Activated T-helper 1 cell treated with Interleukin-2 at 50 U/mL for 16 hours (primary cell): Measurements from ENCODE around the gene PRSS50.

Experiments
- DNase-seq: peaks from one replicate; pipeline ENCODE4 v3.0.0-alpha.2; 2020; ENCODE audit warnings: low read depth

PRSS50 gene

DNA sequence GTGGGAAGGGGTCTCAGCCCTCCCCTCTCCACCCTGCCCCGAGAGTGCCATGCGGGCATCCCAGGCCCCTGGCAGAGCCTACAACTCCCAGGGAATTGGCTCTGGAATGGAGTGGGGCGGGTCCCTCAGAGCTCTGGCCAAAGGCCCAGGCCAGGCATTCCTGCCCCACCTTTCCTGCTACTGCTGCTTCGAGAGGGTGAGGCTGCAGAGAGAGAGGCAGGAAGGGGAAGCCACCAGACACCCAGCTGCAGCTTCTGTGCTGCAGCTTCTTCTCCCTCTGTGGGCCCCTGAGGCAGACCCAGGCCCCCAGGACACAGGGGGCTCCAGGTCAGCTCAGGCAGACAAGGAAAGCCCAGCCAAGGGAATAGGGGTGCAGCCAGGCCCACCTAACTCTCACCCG is 26.9 kb downstream of the PRSS50 start:
- DNase-seq: no peak

DNA sequence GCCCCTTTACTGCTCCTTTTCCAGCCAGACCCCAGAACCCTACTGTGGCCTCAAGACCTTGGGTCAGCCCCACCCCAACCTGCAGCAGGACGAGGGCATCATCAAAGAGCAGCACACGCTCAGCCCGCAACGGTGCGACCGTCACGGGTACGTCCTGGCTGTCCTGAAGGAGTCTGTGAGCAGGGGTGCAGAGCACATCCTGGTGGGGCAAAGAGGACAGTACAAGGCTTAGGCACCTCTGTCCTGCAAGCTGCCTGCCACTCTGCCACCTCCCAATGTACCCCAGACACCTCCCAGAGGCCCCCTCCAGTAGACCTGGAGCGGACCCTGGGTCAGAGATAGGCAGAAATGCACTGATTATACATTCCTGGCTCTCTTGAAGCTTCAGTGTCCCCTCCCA is 32.2 kb downstream of the PRSS50 start:
- no peak for DNase-seq

DNA sequence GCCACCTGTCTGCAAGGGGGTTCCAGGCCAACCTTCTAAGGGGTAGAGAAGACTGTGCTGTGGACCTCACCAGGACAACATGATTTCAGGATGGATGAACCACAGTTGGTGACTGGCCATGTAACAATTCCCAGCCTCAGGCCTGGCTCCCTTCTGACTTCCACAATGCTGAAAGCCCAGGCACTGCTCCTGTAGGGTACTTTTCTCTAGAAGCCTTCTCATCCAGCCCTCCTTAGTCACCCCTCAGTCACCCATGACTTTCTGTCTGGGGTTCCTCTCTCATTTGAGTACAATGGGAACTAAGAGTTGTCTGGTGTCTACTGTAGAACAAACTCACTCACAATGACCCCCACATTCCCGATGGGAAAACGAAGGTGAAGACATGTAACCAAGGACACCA is 32.8 kb downstream of the PRSS50 start:
- no peak for DNase-seq

DNA sequence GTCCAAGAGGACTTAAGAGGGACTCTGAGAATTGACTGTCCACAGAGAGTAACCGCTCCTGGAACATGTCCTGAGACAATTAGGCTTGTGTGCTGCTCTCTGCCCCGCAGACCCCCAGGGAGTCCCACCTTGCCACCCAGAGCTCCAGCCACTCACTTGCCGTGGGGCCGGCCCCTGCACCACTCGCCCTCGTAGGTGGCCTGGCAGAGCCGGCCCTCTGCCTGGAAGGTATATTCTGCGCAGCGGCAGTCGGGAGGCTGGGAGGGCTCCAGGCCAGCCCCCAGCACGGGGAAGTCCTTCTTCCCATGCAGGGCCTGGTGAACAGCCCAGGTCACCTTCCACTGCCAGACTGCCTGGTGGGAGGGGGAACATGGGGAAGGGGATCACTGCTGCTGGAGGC is 34.7 kb downstream of the PRSS50 start:
- DNase-seq: no peak

DNA sequence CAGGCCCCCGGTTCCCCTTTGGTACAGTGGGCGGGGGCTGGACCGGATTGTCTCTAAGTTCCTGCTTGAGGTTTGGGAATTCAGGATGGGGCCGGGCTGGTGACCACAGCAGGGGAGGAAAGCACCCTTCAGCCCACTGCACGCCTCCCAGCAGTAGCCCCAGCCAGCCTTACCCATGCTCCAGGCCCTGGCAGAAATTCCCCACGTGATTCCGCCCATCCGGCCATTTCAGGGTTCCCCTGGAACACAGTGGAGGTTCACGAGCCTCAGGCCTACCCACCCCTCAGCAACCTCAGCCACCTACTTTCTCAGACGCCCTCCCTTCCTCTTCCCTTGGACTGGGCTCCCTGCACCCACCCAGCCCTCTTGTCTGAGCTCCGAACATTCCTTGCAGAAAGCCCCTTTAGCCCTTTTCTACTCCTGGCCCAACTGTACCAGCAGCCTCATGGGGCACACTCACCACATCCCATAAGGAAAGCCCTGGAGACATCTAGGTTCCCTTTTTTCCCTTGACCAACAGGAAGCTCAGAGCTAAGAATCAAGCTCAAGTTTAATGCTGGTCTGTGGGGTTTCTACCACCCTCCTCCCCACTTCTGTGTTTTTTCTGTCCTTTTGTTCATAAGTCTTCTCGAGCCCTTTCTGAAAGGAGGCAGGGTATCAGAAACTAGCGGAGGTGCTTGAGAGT is 35.7 kb downstream of the PRSS50 start:
- no peak for DNase-seq

DNA sequence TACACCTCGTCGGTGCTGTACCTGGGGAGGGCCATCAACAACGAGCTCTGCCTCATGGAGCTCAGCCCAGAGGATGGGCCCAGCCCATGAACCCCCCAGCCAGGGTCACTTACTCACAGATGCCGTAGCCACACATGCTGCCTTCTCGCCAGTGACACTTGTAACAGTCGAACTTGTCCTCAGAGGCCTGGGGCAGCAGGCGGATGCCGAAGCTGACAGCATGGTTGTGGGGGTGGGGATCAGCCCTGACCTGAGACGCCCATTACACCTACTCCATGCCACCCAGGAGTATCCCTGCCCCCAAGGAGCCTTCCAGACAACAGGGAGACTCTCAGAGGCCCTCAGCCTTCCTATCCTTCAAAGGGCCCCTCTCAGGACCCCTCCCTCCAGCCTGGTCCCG is 36.3 kb downstream of the PRSS50 start:
- no peak for DNase-seq

DNA sequence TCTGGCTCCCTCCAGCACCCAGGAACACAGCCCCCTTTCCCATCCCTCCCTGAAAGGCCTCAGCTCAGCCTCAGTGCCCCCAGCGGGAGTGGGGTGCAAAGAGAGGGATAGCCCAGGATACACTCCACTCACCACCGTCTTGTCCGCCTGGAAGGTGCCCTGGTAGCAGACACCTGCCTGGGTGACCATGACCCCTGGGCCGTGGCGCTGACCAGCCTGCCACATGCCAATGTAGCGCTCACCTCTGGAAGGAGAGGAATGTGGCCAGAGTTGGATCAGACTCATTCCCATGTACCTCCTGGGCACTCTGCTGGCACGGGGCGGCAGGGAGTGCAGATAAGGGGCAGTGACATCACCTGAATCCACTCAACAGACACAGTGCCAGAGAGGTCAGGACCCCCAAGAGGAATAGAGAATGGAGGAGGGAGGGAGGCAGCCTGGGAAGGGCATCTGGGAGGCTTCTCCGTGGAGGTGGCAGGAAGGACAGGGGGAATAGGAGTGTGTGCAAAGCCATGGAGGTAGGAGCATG is 37.3 kb downstream of the PRSS50 start:
- DNase-seq: no peak

DNA sequence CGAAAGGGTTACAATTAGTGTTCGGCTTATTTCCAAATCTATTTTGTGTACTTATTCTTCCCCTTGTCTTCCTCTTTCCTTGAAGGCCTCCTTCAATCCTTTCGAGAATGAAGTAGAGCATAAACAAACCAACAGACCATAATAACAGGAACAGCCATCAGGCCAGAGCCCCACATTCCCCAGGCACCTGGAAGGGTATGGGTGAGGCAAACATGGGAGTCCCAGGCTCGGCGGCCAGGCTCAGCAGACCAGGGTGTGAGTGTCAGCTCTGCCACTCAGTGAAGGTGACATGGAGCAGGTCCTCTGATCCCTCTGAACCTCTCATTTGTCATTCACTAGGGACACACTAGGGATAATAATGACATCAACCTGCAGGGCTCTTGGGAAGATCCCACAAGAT is 38.0 kb downstream of the PRSS50 start:
- no peak for DNase-seq

DNA sequence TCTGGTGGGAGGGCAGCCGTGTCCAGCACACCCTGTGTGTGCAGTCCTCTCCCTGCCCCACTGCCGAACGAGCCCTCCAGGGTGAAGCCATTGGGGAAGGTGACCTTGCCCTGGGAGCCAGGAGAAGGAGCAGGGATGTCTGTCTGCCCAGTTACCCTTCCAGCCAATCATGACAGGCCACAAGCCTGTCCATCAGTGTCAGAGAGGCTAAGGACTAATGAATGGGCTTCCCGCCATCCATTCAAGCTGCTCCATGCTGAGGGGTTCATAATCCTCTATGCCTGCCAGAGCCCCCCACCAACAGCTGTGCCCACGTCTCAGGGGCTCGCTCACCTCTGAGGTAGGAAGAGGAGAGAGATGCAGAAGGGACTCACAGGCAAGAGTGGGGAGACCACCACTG is 39.4 kb downstream of the PRSS50 start:
- DNase-seq: no peak

DNA sequence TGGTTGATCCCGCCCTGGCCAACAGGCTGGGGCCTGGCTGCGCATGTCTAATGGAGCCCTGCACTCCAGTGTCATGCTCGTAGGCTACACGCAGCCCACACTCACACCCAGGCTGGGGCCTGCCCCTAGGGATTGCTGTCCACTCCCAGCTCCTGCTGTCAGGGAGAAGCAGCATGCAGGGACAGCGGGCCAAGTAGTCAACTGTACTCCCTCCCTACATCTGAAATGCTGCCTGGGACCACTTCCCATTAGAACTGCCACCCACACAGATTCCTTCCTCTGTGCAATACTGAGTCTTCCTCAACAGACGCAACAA is 40.3 kb downstream of the PRSS50 start:
- DNase-seq: no peak

DNA sequence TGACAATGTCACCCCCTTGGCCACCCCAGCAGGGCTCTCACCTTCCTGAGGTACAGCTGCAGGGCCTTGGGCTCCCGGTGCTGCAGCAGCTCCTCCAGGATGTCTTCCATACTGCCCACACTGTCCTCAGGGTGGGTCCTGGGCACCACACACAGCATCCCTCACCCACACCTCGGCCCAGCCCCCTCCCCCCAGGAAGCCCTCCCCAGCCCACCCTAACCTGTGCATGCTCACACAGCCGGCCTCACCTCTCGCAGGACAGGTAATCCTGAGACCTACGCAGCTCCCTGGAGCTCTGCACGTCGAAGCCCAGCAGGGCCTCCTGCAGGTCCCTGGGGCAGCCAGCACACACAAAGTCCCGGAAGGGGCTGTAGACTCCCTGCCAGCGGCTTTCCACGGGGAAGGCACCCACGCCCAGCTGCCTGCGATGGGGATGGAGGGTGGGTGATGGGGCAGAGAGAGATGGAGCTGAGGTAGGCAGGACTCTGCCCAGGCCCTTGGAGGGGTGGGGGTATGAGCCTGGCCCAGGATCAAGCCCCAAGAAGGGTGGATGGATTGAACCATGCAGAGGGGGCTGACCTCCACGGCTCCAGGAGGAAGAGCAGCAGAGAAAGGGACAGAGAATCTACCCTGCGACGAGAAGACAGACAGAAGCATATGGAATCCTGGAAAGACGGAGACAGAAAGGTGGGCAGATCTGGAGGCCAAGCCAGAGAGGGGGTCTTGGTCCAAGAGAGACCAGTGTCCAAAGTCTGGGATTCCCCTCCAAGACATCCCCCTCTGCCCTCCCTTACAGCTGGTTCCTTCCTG is 40.9 kb downstream of the PRSS50 start:
- no peak for DNase-seq

DNA sequence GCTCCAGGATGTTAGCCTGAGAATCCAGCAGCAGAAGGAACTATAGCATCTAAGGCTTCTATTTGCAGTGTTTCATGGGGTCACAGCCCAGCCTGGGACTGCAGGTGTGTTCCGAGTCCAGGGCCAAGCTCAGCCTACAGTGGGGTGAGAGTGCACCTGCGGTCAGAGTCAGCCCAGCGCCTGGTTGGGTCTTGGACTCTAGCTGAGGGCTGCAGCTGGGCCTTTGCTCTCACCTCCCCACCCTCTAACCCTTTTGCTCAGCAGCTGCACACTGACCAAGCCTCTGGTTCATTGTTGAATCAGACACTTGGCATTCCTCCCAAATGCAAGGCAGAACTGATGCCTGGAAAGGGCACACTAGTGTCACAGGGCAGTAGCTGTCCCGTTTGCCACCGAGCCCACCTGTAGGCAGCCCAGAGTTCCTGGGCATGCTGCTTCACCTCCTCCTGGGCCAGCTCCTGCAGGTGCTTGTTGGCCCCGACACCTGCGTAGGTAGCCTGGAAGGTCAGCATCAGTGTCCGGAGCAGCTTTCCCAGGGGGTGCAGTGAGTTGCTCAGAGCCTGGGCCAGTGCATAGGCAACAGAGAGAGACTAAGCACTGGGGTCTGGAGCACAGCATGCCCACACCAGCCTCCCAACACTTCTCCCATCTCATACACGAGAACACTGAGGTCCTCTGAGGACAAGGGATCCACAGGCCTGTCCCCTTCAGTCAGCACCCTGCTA is 41.7 kb downstream of the PRSS50 start:
- DNase-seq: no peak

DNA sequence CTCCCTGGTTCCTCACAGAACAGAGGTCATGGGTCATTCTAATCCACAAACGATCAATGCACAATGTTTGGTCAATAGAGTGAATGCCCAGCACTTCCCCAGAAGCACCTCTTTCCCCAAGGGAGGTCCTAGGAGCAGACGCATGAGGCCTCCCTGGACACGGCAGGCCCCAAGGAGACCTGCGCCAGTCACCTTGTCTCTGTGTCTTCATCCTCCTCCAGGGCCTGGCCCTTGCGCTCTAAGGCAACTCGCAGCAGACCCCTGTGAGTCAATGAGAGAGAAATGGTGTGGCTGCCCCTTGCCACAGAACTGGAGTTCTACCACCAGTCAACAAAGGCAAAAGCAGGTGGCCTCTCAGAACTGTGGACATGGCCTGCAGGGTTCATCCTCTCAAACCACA is 42.2 kb downstream of the PRSS50 start:
- no peak for DNase-seq

DNA sequence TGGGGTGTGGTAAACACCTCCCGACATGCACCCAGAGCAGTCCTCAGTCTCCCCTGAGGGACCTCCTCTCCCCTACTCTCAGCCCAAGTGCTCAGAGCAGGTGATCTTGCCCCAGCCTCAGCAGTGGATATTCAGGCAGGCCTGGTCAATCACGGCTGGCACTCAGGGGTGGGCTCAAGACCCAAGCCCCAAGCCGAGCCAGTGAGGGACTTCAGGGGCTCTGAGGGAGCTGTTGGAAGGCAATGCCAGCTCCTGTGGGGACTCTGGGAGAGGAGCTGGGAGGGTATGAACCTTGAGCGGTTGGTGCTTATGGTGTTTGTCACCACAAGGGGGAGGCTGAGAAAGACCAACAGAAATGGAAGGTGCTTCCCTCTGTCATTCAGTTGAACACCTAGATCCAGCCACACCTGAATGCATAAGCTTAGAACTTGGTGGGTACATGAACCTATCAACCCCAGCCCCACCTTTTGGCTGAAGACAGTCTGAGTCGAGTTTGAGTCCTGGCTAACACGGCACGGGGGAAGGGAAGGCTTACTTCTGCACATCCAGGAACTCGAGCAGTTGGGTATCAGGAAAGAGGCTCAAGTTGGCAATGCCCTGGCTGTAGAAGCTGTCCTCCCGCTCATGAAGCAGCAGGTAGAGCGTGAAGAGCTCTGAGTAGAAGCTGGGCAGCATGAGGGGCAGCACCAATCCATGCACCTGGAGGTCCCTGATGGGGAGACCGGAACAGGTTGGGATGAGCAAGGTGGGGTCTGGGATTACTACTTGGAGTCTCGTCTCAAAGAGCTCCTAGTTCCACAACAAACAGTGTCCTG is 43.4 kb downstream of the PRSS50 start:
- no peak for DNase-seq

DNA sequence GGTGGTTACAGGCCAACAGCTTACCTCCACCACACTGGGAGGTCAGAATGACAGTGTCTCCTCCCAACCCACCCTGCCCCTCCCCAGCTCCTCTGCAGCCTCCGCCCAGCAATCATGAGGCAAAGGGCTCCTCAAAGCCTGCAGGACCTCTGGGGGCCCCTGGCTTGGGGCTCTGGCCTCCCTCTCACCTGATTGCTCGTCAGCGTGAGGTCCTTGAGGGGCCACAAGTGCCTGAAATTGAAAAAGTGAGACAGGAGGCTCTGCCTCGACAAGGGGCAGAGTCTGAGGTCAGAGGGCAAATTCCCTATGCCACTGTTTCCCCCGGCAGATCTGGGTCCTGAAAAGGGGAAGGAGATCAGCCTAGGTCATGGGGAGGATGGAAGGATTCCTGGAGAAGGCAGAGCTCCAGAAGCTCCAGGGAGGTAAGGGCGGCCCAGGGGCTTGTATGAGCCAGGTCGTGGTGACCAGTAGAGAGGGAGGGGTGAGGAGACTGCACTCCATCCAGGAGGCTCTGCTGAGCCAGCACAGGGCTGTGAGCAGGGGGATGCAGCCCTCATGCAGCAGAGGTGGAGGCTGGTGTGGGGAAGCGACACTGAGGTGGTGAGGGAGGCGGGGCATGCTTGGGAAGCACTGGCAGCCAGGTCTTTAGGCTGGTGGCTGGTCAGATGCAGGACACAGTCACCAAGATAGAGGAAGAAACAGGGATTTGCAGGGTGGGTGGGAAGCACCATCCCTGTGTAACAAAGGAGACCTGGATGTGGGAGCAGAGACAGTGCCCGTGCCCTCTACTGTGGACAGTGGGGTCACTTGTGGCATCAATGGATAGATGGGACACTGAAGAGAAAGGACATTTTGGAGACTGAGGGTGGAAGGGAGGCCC is 44.3 kb downstream of the PRSS50 start:
- no peak for DNase-seq

DNA sequence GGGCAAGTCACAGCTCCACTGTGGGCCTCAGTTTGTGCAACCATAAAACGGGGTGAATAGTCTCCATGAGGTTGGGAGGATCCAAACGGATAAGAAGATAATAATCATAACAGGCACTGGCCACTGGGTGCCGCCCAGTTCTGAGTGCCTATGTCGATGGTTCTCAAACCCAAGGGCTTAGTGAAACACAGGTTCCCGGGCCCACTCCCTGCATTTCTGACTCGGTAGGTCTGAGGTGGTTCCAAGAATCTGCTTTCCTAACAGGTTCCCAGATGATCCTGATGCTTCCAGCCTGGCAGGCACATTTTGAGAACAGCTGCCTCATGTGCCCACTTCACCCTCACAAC is 45.3 kb downstream of the PRSS50 start:
- no peak for DNase-seq

DNA sequence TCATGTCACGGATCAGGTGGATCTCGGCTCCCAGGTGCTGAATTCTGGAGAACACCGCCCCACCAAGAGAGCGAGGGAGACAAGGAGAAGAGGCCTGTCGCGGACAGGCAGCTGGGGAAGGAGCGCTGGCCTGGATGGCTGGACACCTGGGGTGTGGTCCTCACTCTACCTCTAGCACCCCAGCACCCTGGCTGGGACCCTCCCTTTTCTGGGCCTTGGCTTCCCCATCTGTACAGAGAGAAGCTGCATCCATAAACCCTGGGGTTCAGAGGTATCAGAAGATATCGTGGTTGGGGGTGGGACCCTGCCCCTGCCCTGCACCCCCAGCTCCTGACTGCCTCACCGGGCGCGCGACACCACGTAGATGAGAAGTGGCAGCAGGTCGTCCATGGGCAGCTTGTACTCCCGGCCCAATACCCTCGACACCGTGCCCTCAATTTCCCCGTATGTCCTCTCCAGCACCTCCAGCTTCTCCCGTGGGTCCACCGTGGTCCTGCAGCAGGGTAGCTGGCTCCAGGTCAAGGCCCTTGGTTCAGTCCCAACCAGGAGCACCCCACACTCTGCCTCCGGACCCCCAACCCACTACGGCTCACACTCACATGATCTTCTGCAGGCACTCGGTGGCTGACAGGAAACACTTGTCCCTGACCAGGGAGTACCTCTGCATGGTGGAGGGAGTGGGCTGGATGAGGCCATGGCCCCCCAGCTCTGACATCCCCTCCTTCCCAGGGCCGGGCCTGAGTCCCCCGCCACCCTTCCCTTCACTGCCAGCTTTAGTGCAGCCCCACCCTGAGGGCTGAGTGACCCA is 45.9 kb downstream of the PRSS50 start:
- DNase-seq: no peak

DNA sequence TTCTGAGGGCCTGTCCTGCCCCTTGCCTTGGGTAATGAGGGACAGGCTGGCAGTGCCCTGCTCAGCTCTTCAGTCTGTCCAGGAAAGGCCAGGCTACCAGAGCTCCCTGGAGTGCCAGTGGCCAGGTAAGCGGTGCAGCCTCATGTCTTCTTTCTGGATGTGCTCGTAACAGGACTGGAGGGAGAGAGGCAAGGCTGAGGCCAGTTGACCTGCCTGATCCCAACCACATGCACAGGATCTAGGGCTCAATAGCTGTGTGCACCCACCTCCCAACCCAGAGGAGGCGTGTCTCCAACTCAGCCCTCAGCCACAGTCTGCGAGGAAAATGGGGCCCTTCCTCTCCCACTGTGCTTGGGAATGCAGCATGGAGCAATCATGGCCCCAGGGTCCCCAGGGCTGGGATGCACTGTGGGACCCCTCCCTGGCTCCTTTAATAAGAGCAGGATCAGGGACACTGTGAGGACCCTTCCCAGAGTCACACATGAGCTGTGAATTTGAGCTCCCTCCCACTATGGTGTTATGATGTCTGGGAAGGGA is 46.7 kb downstream of the PRSS50 start:
- no peak for DNase-seq

DNA sequence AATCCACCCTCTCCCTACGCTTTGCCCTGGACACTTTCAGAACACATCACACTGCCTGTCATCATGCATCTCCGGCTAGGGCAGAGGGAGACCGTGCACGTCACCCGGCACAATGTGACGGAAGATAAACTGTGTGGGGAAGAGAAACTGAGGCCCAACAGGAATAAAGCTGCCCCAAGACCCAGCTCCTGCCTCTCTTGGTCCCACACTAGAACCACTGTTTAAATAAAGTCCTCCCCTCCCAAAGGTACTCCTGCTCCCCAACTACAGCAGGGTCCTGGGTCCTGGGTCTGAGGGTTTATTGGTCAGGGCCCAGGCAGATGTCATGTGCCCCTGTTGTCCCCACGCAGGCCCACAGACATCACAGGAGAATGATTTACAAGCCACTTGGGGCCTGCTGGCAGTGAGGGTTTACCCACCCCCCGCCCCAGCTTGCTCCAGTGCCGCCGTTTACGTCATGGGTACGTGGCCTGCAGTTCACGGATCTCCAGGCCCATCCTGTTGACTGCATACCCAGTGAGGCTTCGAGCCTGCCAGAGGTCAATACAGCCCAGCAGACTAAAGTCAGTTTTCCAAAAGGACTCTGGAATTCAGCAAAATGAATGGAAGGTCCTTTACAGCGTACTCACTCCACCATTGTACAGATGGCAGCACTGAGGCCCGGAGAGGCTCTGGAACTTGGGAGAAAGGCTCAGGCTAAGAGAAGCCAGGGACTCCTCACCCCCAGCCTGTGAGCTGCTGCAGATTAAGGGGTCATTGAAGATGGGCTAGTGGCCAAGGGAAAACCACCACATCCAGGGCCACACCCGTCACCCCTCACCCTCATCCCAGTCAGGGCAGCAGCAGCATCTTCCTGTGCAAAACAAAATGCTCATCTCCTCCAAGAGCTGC is 47.4 kb downstream of the PRSS50 start:
- DNase-seq: no peak
